GM19372 (cell line): Measurements from ENCODE around the gene FAM234B.

Experiments used
- ATAC-seq: cut with Tn5 transposase; IDR thresholded peaks from one replicate; pipeline ENCODE4 v1.9.1; 2021; ENCODE audit warnings: mild to moderate bottlenecking, low read depth, moderate library complexity; ENCODE audit not compliant: unreplicated experiment

The FAM234B gene

GRCh38 chr12:13044002-13044905 lies at the start of gene FAM234B:
Gene FAM234B (plus strand): TSS chr12:13044381. CDS start chr12:13044404, 23 bp downstream.
- ATAC-seq: peak; percentile 89

GRCh38 chr12:12995088-12995487 lies 49.1 kb upstream of the FAM234B start:
- ATAC-seq: no peak

- no peak for ATAC-seq
Observed at GRCh38 chr12:12996209-12996608, 48.0 kb upstream of the FAM234B start.

- ATAC-seq: no peak
Observed at GRCh38 chr12:12997156-12997555, 47.0 kb upstream of the FAM234B start.

GRCh38 chr12:12997734-12998133 lies 46.4 kb upstream of the FAM234B start:
- no peak for ATAC-seq

GRCh38 chr12:12998248-12998647 lies 45.9 kb upstream of the FAM234B start:
- ATAC-seq: no peak

- no peak for ATAC-seq
Observed at GRCh38 chr12:12999271-12999958, 44.8 kb upstream of the FAM234B start.

GRCh38 chr12:12999959-13000615 lies 44.1 kb upstream of the FAM234B start, which contains the start of gene HEBP1:
Gene HEBP1 (minus strand): TSS chr12:13000265. CDS start chr12:13000114, 151 bp downstream.
- ATAC-seq: peak; percentile 79

GRCh38 chr12:13000616-13000924 lies 43.6 kb upstream of the FAM234B start:
- ATAC-seq: peak; percentile 38

GRCh38 chr12:13000925-13001774 lies 43.0 kb upstream of the FAM234B start:
- peak; percentile 18 for ATAC-seq

GRCh38 chr12:13001775-13002040 lies 42.5 kb upstream of the FAM234B start:
- no peak for ATAC-seq

GRCh38 chr12:13002301-13003097 lies 41.7 kb upstream of the FAM234B start:
- ATAC-seq: no peak

- no peak for ATAC-seq
Observed at GRCh38 chr12:13004361-13004760, 39.8 kb upstream of the FAM234B start.

- ATAC-seq: no peak
Observed at GRCh38 chr12:13004986-13005385, 39.2 kb upstream of the FAM234B start.

- ATAC-seq: no peak
Observed at GRCh38 chr12:13005649-13006048, 38.5 kb upstream of the FAM234B start.

- no peak for ATAC-seq
Observed at GRCh38 chr12:13007496-13008233, 36.5 kb upstream of the FAM234B start.

GRCh38 chr12:13008741-13009380 lies 35.3 kb upstream of the FAM234B start:
- ATAC-seq: no peak

GRCh38 chr12:13011098-13011497 lies 33.1 kb upstream of the FAM234B start:
- no peak for ATAC-seq

- no peak for ATAC-seq
Observed at GRCh38 chr12:13022851-13023271, 21.3 kb upstream of the FAM234B start.
